Gastroesophageal sphincter (tissue), 3 donors: Measurements from ENCODE around the gene CAAP1.

Experiments used
- CTCF ChIP-seq, 4 experiments: fragments of 200-600 bp in 2 of 4; fragments of 450-650 bp in 2 of 4; sonication (generic) in 1 of 4; IDR thresholded peaks; one replicate each; pipeline ENCODE4 v1.5.1; 2017 to 2019; ENCODE audit warnings: antibody characterized with exemption in 4 of 4, mild to moderate bottlenecking in 2 of 4, moderate library complexity in 2 of 4
- POLR2A ChIP-seq, 2 donors: fragments of 450-650 bp; IDR thresholded peaks; one replicate each; pipeline ENCODE4 v1.6.1; 2017; ENCODE audit warnings: antibody characterized with exemption in 2 of 2, mild to moderate bottlenecking in 2 of 2, moderate library complexity in 1 of 2
- POLR2AphosphoS5 ChIP-seq: sonication (generic); formaldehyde crosslinking; IDR thresholded peaks from one replicate; pipeline ENCODE4 v1.6.1; 2017; ENCODE audit warnings: antibody characterized with exemption

- no peak for TF ChIP-seq CTCF (IDR thresholded peaks at IDR 0.05)
- TF ChIP-seq POLR2A (IDR thresholded peaks at IDR 0.05) = no peak
- no peak for TF ChIP-seq POLR2AphosphoS5
Observed at GRCh38 chr9:26812217-26812616, 80.4 kb downstream of the CAAP1 start.
